ENCODE data around the gene PAPPA2. TPM values are rescaled to one million over a fixed set of nuclear protein-coding genes. Genes with fewer than 3 reads are reported as not detected.
"Not testable (repeated sequence)": the region's sequence is repeated elsewhere in the genome, so short reads cannot be mapped to it uniquely, and the experiment has no call there.

The PAPPA2 gene
- total RNA-seq, 1 donor from 2014 or later: under 0.01 TPM

- DNase-seq: no peak
Observed at GRCh38 chr1:176694713-176695112, 231.7 kb downstream of the PAPPA2 start.

DNA sequence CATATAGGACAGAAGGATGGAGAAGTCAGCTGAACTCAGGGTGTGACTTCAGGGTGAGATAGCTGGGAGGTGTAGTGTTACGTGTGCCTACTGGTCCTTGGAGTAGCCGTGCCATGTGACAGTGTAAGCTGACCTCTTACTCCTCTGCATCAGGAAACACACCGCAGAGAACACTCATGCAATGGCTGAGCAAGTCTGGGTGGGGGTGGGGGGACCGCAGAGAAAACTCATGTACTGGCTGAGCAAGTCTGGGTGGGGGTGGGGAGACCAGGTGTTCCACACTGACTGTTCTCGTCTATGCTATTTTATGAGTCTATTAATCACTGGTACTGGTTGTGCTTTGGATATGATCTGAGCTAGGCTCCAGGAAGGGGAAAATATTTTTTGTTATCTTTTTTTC is 233.1 kb downstream of the PAPPA2 start:
- no peak for DNase-seq

- no peak for DNase-seq
Observed at GRCh38 chr1:176696689-176697088, 233.7 kb downstream of the PAPPA2 start.

- no peak for DNase-seq
Observed at GRCh38 chr1:176699821-176700220, 236.8 kb downstream of the PAPPA2 start.

- no peak for DNase-seq
Observed at GRCh38 chr1:176701151-176701866, 238.3 kb downstream of the PAPPA2 start.

- no peak for DNase-seq
Observed at GRCh38 chr1:176702901-176703300, 239.9 kb downstream of the PAPPA2 start.

GRCh38 chr1:176705585-176705984 is 242.6 kb downstream of the PAPPA2 start:
- no peak for DNase-seq

DNA sequence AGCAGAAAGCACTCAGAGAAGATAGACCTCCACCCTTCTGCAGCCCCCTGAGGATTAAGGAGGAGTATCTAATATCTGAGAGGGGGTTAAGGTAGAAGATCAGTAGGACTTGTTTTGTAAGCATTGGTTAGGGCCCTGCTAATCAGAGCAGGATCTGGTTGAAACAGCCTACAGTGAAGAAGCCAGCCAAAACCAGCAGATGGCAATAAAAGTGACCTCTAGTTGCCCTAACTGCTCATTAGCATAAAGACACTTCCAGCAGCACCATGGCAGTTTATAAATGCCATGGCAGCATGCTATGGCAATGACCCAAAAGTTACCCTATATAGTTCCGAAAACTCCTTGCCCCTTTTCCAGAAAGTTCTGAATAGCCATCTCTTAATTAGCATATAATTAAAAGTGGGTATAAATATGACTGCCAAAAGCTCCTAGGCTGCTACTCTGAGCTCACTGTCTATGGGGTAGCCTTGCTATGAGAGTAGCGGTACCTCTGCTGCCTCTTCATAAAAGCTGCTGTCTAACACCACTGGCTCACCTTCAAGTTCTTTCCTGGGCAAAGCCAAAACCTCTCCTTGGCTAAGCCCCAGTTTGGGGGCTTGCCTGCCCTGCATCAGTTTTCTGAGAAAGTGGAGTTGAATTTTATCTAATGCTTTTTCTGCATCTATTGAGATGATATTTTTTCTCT is 254.2 kb downstream of the PAPPA2 start:
- DNase-seq: no peak

GRCh38 chr1:176719447-176719846 is 256.5 kb downstream of the PAPPA2 start:
- no peak for DNase-seq

DNA sequence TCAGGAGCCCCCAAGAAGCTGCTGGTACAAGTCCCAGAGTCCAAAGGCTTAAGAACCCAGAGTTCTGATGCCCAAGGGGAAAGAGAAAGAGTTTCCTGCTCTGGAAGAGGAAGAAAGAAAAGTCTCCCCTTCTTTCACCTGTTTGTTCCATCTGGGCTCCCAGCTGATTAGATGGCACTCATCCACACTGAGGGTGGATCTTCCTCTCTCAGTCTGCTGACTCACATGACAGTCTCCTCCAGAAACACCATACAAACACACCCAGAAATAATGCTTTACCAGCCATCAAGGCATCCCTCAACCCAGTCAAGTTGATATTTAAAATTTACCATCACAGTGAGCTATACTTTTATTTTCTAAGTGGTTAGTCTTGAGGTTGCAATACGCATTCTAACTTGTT is 257.9 kb downstream of the PAPPA2 start:
- no peak for DNase-seq

- DNase-seq: no peak
Observed at GRCh38 chr1:176733661-176734060, 270.7 kb downstream of the PAPPA2 start.

DNA sequence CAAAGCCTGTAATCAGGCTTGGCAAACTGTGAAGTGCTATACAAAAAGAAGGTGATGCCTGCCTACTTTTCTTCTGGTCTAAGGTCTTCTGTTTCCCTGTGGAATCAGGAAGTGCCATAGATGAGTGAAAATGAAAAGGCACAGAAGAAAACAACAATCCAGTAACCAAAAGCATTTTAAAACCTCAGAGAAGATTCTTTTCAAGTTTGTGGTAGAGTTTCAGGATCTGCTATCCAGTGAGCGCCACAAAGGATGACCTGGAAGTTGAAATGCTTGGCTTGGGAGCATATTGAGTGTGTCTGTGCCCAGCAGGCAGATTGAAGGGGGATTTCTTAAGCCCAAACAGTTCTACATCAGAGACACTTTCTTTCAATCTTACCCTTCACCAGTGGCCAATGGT is 272.2 kb downstream of the PAPPA2 start:
- no peak for DNase-seq

DNA sequence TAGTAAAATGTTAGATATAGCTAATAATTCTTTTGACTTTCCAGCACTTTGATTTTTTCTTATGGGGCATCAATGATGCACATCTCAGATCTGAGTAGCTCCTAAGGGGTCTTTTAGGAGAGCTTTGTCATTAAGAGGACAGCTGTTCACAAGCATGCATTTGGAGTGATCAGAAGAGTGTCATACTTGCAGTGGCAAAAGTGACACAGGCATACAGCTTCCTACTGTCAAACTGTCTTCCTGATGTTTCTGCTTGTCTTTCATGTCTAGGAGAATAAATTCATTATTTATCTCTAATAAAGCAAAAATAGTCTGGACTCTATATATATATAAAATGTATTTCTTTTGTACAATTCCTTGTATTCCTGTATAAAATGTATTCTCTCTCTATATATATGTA is 273.0 kb downstream of the PAPPA2 start:
- DNase-seq: no peak

DNA sequence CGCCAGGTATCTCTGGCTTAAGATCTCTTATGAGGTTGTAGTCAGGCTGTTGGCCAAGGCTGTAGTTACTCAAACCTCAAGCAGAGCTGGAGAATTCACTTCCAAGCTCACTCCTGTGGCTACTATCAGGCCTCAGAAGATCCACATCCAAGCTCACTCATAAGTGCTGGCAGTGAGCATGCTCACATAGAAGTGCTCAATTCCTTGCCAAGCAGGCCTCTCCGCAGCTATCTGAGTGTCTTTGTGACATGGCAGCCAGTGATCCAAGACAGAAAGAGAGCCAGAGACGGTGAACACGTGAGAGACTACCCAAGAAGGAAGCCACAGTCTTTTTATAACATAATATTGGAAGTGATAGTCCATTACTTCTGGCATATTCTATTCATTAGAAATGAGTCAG is 278.2 kb downstream of the PAPPA2 start:
- no peak for DNase-seq

GRCh38 chr1:176742322-176742721 is 279.3 kb downstream of the PAPPA2 start:
- no peak for DNase-seq

DNA sequence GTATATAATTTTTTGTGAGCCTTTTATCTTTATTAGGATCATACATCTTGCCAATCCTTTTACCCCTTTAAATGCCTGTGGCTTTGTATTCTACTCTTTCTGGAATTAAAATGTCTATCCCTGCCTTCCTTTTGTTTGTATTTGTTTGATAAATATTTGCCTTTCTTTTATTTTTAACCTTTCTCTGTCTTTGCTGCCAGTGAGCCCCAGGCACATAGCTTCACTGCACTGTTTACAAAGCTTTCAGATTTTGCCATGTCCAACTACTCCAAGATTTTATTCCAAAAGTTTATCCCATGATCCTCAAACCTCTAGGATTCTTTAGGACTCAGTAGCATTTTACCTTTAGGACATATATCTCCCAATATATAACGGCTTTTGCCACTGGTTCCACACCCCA is 281.2 kb downstream of the PAPPA2 start:
- no peak for DNase-seq

DNA sequence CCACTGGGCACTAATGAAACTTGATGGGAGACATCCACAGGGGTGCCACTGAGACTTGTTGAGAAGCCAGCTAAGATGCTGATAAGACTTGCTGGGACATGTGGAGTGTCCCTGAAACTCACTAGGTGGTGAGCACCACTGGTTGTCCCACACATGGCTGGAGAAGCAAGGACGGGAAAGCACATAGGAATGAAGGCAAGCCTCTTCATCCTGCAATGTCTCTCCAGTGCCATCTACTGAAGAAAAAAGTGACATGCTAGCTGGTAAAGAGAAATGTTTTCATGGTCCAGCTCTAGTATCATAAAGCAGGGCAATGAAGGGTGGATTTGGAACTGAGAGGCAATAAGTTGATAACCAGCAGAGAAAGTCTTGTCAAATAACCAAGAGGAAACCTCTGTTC is 283.0 kb downstream of the PAPPA2 start:
- DNase-seq: no peak

- no peak for DNase-seq
Observed at GRCh38 chr1:176752505-176752904, 289.5 kb downstream of the PAPPA2 start.

DNA sequence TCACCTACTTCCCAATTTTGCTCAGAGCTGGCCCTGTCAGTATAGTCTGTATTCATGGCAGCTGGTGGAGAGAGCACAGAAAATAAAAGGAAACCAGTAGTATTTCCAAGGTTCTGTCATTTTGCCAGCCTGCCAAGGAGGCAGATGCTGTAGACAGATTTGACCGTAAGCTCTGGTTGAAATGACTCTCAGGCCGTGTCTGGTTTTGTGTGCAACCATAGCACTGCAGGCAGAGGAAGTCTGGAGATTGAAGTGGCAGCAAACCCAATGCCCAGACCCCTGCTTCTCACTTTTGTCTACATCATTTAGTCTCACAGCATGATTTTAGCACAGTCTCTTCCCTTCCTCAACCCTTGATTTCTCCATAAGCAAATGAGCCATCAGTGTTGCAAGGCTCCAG is 291.7 kb downstream of the PAPPA2 start:
- no peak for DNase-seq

- DNase-seq: not testable (repeated sequence)
Observed at GRCh38 chr1:176756817-176757216, 293.8 kb downstream of the PAPPA2 start.

DNA sequence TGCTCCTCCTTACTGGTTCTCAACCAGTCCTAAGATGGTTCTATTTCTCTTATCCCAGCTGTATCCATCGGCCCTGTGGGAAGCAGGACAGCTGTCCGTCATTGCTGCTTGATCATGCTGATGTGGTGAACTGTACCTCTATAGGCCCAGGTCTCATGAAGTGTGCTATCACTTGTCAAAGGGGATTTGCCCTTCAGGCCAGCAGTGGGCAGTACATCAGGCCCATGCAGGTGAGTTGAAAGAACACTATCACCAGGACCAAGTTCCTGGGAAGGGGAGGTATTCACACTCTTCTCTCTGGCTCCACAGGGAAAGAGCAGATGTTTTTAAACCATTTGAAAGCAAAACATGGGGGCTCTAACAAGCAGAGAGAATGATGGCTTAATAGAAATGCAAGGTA is 302.6 kb downstream of the PAPPA2 start:
- DNase-seq: no peak

DNA sequence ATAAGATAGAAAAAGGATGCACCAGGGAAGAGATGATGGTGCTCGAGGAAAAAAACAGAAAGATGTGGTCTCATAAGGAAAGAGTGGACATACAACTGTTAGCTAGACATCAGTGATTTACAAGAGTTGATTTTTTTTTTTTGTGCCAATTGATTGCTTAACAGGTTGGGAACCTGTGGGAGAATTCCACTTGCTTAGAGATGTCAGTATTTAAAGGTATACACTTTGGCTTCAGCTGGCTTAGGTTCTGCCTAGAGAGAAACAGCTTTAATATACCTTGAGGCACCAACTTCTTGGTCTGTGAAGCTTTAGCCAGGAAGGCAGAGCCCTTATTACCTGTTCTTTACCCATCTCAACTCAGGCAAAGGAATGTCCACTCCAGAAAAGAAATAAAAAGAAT is 303.8 kb downstream of the PAPPA2 start:
- no peak for DNase-seq

GRCh38 chr1:176767714-176768136 is 304.8 kb downstream of the PAPPA2 start:
- no peak for DNase-seq

DNA sequence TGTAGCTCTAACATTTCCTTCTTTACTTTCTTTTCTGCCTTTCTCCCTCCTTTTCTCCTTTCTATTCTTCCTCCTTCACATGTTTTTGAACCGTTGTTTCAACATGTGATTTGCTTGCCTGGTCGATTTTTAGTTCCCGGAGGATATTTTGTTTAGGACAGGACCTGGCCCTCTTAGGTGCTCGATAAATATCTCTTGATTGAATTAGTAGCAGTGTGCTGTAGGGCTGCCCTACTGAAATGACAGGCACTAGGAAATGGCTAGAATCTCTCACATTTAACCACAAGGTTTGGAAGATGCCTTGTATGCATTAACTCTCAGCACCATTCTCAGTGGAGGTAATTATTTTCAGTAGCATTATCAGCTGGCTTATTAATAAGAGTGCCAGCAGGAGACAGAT is 305.6 kb downstream of the PAPPA2 start:
- DNase-seq: no peak

GRCh38 chr1:176770066-176770465 is 307.1 kb downstream of the PAPPA2 start:
- no peak for DNase-seq

Data from dermis blood vessel endothelial cell (primary cell).